Activated CD4-positive, CD25-positive, alpha-beta regulatory T cell treated with anti-CD3 and anti-CD28 coated beads, Interleukin-2, amount 50 U/mL, for 16 hours (primary cell): ENCODE data around the gene FBRSL1.

Experiments used
- DNase-seq: peaks from one replicate; pipeline ENCODE4 v3.0.0-alpha.2; 2020; ENCODE audit warnings: low read depth, low spot score

FBRSL1 gene

DNA sequence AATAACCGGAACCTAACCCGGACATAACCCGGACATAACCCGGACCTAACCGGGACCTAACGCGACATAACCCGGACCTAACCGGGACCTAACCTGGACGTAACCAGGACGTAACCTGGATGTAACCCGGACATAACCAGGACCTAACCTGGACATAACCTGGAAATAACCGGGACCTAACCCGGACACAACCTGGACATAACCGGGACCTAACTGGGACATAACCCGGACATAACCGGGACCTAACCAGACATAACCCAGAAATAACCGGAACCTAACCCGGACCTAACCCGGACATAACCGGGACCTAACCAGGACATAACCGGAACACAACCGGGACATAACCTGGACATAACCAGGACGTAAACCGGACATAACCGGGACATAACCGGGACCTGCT is 6.7 kb upstream of the FBRSL1 start:
- no peak for DNase-seq

DNA sequence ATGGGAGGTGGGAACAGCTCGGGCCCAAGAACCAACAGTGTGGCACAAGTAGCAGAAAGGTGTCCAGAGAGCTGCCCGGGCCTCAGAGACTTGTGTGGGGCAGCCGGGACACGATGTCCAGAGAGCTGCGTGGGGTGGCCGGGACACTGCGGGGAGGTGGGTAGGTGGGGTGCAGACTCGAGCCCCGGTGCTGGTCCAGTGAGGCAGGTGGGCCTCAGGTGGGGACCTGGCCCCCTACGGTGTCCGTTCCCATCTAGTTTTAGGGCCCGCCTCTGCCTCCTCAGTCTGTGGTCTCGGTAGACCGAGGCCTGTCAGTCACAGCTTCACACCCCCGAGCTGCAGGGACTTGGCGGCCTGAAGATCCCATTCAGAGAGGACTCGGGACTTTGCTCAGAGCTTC is 6.3 kb upstream of the FBRSL1 start:
- no peak for DNase-seq

DNA sequence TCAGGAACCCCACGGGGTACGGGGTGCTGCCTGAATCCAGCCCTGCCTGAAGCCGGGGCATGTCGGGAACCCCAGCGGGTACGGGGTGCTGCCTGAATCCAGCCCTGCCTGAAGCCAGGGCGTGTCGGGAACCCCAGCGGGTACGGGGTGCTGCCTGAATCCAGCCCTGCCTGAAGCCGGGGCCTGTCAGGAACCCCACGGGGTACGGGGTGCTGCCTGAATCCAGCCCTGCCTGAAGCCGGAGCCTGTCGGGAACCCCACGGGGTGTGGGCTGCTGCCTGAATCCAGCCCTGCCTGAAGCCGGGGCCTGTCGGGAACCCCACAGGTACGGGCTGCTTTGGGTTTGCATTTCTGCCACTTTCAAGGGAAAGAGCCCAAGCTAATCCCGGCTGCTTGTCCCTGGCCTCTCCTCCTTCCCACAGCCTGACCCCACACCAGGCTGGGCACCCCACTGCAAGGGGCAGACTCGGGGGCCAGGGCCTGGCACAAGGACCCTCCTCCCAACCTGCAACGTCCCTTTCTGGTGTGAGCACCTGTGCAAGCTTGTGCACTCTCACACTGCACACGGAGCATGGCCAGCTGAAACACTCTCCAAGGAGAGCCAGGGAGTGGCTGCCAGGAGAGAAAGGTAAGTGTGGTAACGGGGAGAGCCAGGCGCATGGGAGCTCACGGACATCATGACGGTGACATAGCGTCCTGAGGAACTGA is 5.6 kb upstream of the FBRSL1 start:
- no peak for DNase-seq

DNA sequence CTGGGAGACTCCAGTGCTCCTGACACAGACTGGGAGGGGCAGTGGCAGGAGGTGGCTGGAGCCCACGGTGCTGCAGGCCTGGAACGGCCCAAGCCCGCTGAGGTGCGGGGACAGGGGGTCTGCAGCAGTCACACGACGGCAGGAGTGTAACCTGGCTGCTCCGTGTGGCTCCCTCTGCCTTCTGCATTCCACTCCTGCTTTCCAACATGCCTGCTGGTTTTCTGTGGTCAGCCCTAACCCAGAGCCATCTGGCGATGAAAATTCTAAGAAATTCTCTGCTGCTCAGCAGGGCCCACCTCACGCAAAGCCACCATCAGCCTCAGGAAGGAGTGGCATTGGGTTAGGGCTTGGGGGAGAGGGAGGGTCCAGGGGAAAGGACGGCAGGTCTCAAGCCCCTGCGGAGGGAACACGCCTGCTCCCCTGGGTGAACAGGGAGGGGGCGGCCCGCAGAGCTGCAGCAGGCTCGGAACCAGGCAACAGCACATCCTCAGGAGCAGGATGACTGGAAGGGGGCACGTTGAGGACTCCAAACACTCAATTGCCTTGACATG is 5.0 kb upstream of the FBRSL1 start:
- DNase-seq, result no peak

DNA sequence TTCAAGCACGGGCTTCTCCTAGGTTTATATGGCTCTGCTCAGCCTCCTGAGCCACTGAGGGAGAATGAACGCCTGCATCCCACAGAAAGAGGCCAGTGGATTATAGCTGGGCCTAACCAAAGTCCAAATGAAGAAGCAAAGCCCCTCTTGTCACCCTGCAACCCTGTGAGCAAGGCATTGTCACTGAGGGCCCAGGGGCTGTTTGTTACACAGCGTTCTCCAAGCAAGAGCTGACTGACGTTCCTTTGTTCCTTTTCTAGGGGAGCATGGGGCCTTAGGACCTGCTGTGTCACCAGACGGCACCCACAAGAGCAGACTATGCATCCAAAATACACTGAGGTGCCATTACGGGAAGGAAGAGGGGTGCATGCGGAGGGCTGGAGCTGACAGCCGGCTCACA is 4.3 kb upstream of the FBRSL1 start:
- no peak for DNase-seq

DNA sequence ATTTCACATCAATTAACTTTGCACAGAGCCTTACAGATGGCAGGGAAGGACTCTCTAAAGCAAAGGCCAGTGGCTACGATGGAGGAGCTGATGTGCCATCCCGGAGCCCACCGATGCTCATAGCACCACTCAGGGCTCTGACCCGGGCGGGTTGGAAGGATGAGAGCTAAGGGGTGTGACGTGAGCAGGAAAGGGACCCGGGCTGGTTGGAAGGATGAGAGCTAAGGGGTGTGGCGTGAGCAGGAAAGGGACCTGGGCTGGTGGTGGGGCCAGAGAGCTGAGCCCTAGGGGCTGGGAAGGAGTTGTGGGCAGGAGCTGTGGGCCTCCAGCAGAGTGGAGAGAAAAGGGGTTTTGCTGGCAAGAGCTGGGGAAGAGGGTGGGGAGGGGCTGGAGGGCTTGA is 3.8 kb upstream of the FBRSL1 start:
- no peak for DNase-seq

DNA sequence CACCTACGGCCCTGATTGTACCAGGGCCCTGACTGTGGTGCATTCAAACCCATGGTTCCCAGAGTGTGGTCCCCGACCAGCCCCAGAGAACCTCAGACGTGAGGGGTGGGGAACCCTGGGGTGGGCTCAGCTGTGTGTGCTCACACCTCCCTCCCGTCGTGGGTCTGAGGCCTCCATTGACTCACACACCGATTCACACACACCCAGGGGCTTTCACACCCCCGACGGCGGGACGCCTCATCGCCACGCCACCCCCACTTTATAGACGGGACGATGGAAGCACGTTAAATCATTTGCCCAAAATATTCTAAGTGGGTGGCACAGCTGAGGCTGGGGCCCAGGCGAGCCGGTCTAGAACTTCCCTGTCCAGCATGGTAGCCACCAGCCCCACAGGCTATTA is 3.4 kb upstream of the FBRSL1 start:
- DNase-seq, result no peak

DNA sequence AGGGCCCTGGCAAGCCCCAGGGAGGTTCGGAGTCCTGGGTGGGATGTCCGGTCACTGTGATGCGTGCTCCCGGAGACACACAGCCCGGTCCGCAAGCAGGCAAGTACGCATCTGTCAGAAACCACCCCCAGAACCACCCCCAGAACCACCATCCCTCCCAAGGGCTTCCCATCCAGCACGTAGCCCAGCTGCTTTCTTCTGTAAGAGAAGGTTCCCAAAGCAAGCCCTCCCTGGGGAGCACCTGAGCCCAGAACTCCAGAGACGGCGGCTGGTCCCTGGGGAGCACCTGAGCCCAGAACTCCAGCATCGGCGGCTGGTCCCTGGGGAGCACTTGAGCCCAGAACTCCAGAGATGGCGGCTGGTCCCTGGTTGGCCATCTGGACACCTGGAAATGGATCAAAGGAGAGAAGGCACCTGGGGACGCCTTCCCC is 2.6 kb upstream of the FBRSL1 start:
- no peak for DNase-seq

DNA sequence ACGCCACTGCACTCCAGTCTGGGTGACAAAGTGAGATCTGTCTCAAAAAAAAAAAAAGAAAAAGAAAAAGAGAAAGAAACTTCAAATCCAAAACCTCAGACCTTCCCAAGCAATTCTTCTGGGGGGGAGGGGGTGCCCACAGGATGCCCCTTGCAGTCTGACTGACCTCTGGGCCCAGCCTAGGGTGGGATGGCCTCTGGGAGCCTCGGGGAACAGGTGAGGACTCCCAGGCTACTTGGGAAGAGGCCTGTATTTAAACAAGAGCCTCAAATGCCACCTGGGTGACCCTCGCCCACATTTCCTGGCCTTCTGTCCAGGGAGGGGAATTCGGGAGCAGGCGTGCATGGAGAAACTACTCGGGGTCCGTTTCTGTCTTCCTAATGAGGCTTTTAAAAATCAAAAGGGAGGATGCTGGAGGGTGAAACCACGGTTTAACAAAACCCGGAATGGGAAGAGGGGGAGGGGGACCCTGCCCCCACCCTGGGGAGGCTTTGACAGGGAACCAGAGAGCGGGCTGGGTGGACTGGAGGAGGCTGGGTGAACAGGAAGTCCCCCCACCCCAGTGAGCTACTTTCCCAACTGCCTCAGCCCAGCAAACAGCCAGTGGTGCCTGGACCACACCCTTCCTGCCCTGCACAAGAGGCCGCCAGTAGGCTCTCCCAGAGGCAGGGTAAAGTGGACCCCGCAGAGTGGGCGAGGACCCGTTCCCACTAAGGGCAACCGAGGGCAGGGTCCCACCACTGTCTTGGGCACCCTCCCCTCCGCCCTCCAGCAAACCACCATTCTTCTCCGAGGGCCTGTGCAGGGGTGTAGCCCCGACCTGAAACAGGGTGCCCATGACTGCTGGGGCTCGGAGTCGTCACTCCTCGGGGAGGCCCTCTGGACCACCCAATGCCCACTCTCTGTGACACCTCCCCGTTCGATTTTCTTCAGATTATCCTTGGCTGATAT is 1.5 kb upstream of the FBRSL1 start:
- DNase-seq, result no peak

DNA sequence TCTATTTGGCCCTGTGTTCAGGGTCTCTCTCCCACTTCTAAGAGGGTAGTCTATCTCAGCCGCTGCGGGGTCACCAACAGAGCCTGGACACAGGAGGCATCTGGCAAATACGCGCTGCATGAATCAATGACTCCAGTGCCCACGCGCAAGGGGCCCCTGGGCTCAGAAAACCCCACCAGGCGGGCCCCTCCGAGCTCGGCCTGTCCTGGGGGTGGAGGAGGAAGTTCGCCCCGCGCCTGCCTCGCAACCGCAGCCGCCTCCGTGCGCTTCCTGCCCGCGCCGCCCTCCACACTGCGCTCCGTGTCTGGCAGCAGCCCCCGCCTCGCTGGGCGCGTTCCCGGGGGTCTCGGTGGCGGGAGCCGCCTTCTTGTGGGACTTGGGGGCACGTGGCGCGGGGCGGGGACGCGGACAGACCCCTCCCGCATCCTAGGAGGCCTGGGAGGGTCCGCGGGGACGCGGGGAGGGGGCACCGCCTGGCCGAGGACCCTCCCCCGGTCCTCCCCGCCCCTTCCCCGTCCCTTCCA is 811 bp upstream of the FBRSL1 start:
- peak; percentile 32 for DNase-seq

DNA sequence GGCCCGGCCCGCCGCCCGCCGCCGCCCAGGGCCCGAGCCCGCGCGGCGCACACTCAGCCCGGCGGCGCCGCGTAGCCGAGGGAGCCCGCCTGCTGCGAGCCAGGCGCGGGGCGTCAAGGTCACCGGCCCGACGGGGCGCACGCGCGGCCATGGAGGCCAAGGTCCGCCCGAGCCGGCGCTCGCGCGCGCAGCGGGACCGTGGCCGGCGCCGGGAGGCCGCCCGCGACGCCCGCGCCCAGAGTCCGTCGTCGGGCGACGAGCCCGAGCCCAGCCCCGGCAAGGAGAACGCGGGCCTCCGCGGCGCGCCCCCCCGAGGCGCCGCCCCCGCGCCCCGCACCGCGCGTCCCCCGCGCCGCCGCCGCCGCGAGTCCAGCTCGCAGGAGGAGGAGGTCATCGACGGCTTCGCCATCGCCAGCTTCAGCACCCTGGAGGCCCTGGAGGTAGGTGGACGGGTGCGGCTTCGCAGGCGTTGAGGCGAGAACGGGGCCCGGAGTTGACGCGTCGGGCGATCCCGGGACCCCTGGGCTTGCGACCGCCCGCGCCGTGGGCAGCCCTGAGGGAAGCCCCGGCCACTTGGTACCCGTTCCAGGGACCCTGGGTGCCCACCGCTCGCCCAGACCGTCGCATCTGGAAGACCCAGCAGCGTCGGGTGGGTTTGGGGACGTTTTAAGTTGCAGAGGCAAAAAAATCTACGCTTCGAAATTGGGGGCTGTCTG is 629 bp downstream of the FBRSL1 start:
- no peak for DNase-seq

DNA sequence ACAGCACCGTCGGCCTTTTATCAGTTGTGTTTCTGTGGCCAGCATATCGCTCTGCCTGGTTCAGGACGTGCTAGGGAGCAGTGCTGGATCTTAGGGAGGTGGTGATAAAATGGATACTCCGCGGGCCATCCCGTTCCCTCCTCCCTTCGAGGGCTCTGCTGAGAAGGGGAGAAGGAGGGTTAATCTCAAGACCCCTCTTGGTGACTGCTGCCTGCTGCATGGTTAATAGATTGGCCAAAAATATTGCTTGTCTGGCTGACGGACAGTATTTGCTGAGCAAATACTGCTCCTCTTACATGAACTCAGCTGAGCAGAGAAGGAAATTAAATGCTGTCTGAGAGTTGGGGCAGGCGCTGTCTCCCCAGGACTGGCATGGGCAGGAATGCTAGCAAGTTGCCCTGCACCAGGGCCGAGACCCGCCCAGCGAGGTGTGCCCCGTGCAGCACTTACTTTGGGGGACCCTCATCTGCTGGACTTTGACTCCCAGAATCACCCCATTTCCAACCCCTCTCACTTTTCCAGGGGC is 1.2 kb downstream of the FBRSL1 start:
- DNase-seq, result no peak

DNA sequence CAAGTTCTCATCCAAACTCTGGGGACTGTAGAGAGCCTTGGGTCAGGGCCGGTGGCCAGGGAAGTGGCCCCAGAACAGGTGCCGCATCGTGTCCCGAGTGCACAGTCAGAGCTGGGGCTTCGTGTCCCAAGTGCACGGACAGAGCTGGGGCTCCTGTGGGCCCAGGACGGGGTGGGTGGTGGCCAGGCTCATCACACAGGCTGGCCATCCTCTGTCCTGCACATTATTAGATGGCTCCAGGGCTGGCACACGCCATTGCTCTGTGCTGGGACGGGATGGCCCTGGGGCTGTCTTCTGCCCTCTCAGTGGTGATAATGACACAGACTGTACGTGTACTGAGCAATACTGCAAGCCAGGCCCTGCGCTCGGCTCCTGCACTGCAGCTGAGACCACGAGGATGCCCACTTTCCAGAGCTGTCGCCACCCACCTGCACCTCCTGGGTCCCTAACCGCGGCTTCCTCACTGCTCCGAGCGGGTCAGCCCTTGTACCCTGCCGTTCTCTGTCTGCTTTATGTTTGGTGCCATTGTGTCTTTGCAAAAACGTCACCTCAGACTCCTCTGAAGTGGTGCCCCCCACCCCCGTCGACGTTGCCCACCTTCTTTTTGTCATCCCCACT is 1.9 kb downstream of the FBRSL1 start:
- no peak for DNase-seq

DNA sequence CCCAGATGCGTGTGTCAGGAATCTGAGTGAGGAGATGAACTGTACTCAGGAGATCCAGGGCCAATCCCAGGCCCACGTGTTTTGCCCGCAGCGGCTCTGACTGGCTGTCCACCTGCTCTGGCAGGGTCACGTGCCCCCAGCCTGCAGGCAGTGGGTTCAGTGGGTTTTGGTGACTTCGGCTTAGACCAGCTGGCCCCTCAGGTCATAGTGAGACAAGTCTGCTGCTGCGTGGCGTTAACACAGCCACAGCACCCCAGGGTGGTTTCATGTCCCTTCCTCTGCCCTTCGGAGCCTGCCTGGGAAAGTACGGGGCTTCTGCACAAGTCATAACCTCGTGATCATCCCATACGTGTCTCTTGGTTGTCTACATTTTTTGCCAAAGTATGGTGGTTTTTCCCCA is 2.6 kb downstream of the FBRSL1 start:
- DNase-seq, result no peak

DNA sequence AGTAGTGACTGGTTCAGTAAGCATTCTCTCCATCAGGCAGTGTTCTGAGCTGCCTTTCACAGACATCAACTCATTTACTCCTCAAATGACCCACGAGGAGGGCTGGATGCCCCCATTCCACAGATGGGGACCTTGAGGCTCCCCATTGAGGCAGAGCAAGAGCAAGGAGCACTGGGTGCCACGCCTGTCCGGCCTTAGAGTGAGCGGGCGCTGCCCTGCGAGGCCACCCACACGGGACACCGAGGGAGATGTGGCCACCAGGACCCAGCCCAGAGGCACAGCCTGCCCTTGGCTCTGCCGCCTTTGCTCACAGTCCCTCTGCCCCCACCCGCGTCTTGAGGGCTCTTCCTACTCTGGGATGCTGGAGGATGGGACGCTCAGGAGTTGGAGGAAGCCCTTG is 3.0 kb downstream of the FBRSL1 start:
- no peak for DNase-seq

DNA sequence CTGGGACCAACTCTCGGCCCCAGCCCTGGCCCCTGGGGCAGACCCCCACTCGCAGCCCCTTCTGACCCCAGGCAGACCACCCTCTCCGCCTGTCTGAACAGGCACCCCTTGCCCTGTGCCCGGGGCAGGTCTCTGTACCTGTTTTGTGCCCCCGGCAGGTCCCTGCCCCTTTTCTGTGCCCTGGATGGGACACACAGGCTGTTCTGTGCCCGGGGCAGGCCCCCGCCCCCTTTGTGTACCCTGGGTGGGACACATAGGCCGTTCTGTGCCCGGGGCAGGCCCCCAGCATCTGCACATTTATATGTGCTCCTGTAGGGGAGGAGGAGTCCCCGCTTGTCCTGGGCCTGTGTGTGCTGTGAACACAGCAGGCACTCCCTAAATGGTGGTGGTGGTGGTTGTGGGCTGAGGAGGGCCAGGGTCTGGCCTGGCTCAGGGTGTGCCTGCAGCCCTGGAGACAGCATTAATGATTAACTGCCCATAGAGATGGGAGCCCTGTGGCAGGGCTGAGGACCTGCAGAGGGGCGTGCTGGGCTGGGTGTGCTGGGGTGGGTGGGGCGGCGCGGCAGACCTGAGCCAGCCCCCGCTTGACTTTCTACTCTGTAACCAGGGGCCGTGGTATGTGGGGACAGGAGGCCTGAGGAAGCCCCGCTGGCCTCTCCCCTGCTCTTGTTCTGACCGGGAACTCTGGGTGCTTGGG is 3.7 kb downstream of the FBRSL1 start:
- no peak for DNase-seq

DNA sequence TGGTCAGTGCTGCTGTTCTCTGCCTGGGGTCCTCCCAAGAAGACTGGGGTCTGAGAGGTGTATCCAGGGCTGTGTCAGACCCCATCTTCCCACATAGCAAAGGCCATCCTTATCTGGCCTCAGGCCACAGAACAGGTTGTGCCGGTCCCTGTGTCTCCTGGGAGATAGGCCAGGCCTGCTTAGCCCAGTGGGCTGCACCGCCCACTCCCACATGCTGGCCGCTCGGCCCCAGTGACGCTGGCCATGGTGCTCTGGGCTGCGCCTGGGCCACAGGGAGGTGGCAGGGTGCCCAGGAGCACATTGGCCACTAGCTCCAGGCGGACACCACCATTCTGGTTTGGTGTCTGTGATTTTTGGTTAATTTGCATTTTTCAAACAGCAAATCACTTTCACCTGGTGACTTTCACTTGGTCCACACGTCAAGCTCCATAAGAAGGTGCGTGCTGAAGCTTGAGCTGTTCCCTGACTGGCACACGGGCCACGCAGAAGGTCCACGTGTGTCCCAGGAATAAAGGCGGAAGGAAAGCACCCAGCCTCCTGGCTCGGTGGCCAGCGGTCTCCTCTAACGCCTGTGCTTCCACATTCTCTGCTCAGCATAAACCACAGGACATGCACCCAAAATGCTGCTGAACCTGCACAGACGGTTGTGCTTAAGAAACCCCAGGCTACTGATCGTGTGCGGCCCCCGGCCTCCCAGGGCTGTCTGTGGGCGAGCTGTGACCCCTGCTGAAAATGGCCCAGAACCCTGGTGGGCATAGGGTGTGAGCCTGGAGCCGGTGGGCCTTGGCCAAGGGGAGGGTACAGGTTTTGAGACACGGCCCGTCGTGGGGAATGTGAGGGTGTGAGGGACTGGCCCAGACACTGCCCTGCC is 4.6 kb downstream of the FBRSL1 start:
- DNase-seq, result no peak

DNA sequence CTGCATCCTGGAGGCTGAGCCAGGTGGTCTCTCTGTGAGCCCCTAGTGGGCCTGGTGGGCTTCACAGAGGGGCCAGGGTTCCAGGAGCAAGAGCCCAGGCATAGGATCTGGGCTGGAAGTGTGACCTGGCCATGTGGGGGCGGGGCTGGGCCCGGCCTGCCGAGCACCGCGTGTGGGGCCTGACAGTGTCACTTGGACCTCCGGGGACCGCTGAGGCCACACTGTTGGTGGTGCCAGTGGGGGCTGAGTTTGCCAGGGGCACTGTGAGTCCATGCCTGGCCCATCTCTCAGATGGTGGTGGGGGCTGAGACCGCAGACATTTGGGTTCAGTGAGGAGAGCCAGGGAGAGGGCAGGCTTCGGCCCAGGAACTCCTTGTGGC is 5.2 kb downstream of the FBRSL1 start:
- no peak for DNase-seq

DNA sequence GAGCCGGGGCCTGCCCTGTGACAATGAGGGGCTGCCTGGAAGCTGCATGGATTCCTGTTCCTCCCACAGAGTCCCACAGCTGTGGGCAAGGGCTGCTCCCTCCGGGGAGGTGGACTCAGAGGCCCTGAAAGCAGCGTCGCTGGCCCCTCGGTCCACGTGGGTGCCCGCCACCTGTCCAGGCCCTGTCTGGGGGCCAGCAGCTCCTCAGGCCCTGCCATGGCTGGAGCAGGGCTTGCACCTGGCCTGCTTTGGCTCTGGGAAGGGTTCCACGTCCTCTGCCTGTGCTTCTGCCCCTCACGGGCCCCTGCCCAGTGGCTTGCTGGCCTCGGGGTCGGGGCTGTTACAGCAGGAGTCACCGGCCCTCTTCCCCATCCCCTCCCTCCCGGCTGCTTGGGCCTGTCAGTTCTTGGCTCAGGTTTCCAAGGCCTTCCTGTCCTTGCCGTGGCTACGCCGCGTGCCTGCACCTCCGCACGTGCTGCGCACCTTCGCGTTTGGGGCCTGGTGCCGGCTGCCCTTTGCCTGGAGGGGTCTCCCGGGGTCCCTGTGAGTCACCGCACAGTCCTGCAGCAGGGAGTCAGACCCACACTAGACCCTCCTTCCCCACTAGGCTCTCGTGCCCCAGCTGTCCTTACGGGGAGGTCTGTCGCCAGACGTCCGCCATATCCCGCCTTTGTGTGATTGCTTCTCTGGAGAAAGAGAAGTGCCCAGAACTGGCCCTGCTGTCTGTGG is 5.8 kb downstream of the FBRSL1 start:
- no peak for DNase-seq
